ENCODE data around the gene KRTAP5-5.
"Not testable (repeated sequence)": the region's sequence is repeated elsewhere in the genome, so short reads cannot be mapped to it uniquely, and the experiment has no call there.

GRCh38 chr11:1646540-1646939 is 17.0 kb downstream of the KRTAP5-5 start:
- TF ChIP-seq CTCF (IDR thresholded peaks at IDR 0.05; ENCODE audit: low read depth, low read length, missing input control); ZBTB33 (IDR thresholded peaks at IDR 0.05); MAX (IDR thresholded peaks at IDR 0.05); NR2F2 (IDR thresholded peaks at IDR 0.05); GABPA (IDR thresholded peaks at IDR 0.05 in 1 of 2, conservative IDR thresholded peaks at IDR 0.05 in 1 of 2); YY1 (IDR thresholded peaks at IDR 0.05); REST (IDR thresholded peaks at IDR 0.05); JUND (IDR thresholded peaks at IDR 0.05); FOXA1 (IDR thresholded peaks at IDR 0.05); RXRA (IDR thresholded peaks at IDR 0.05): not testable (repeated sequence)
